Astrocyte (in vitro differentiated cells and primary cell): Measurements from ENCODE around the gene HSPA12B. TPM values are rescaled to one million over a fixed set of nuclear protein-coding genes. Genes with fewer than 3 reads are reported as not detected.

ENCODE experiments used
- DNase-seq: peaks from one replicate; pipeline ENCODE4 v3.0.0-alpha.2; 2010; ENCODE audit warnings: low read depth
- FAIRE-seq: peaks from 2 replicates; lab custom pipeline; 2011; peaks lifted over from hg19 to GRCh38; lab: Jason Lieb, UNC
- H2AFZ ChIP-seq: 2 replicates; pipeline ENCODE4 v1.6.0; 2012; ENCODE audit warnings: low read depth, low read length, inconsistent platforms
- H3K27ac ChIP-seq: 2 replicates; pipeline ENCODE4 v1.5.1; 2011; ENCODE audit warnings: low read depth, low read length, inconsistent platforms
- H3K27me3 ChIP-seq: 2 replicates; pipeline ENCODE4 v1.6.0; 2011; ENCODE audit warnings: low read length, inconsistent platforms; ENCODE audit not compliant: insufficient read depth
- H3K36me3 ChIP-seq: 2 replicates; pipeline ENCODE4 v1.5.1; 2011; ENCODE audit warnings: low read length, inconsistent platforms; ENCODE audit not compliant: insufficient read depth
- H3K4me1 ChIP-seq: 2 replicates; pipeline ENCODE4 v1.5.1; 2011; ENCODE audit warnings: low read length, inconsistent platforms; ENCODE audit not compliant: insufficient read depth
- H3K4me2 ChIP-seq: 2 replicates; pipeline ENCODE4 v1.6.0; 2012; ENCODE audit warnings: low read length, inconsistent platforms
- H3K4me3 ChIP-seq: 2 replicates; pipeline ENCODE4 v1.5.1; 2011; ENCODE audit warnings: low read depth, mild to moderate bottlenecking, low read length, inconsistent platforms; ENCODE audit not compliant: insufficient read depth
- H3K79me2 ChIP-seq: 2 replicates; pipeline ENCODE4 v1.6.0; 2012; ENCODE audit warnings: mild to moderate bottlenecking, low read length, inconsistent platforms; ENCODE audit not compliant: insufficient read depth
- H3K9ac ChIP-seq: 2 replicates; pipeline ENCODE4 v1.6.0; 2012; ENCODE audit warnings: mild to moderate bottlenecking, low read length, inconsistent platforms
- H3K9me3 ChIP-seq: 2 replicates; pipeline ENCODE4 v1.5.1; 2012; ENCODE audit warnings: low read depth, mild to moderate bottlenecking, low read length, inconsistent platforms; ENCODE audit not compliant: insufficient read depth
- H4K20me1 ChIP-seq: 2 replicates; pipeline ENCODE4 v1.6.0; 2012; ENCODE audit warnings: low read length, inconsistent platforms; ENCODE audit not compliant: insufficient read depth
- H3K27ac Mint-ChIP-seq: one replicate; pipeline ENCODE4 v1.8.0; 2021; ENCODE audit warnings: mild to moderate bottlenecking, mixed read lengths; ENCODE audit not compliant: unreplicated experiment
- H3K27me3 Mint-ChIP-seq: one replicate; pipeline ENCODE4 v1.8.0; 2021; ENCODE audit warnings: low read depth, mixed read lengths; ENCODE audit not compliant: unreplicated experiment
- H3K36me3 Mint-ChIP-seq: one replicate; pipeline ENCODE4 v1.8.0; 2021; ENCODE audit warnings: low read depth, mixed read lengths; ENCODE audit not compliant: unreplicated experiment
- H3K4me1 Mint-ChIP-seq: one replicate; pipeline ENCODE4 v1.8.0; 2021; ENCODE audit warnings: low read depth, mixed read lengths; ENCODE audit not compliant: unreplicated experiment
- H3K4me3 Mint-ChIP-seq: one replicate; pipeline ENCODE4 v1.8.0; 2021; ENCODE audit warnings: mild to moderate bottlenecking, moderate library complexity, mixed read lengths; ENCODE audit not compliant: unreplicated experiment
- H3K9me3 Mint-ChIP-seq: one replicate; pipeline ENCODE4 v1.8.0; 2021; ENCODE audit warnings: mild to moderate bottlenecking, mixed read lengths; ENCODE audit not compliant: unreplicated experiment
- EZH2 ChIP-seq: IDR thresholded peaks from 2 replicates; pipeline ENCODE4 v1.6.1; 2012; ENCODE audit warnings: mild to moderate bottlenecking, low read length, inconsistent platforms; ENCODE audit not compliant: insufficient read depth
- total RNA-seq: library from RNA; stranded (reverse); gene quantifications from 2 replicates; pipeline ENCODE4 v1.2.1, GENCODE V29; 2021
- TF ChIP-seq, protein P1 (sequence below): IDR thresholded peaks from 2 replicates; pipeline ENCODE4 v1.5.1; 2011; ENCODE audit warnings: low read depth, mild to moderate bottlenecking, inconsistent platforms, low read length, moderate library complexity; ENCODE audit not compliant: insufficient read depth

Gene HSPA12B
- total RNA-seq, 1 donor from 2014 or later, result not detected

DNA sequence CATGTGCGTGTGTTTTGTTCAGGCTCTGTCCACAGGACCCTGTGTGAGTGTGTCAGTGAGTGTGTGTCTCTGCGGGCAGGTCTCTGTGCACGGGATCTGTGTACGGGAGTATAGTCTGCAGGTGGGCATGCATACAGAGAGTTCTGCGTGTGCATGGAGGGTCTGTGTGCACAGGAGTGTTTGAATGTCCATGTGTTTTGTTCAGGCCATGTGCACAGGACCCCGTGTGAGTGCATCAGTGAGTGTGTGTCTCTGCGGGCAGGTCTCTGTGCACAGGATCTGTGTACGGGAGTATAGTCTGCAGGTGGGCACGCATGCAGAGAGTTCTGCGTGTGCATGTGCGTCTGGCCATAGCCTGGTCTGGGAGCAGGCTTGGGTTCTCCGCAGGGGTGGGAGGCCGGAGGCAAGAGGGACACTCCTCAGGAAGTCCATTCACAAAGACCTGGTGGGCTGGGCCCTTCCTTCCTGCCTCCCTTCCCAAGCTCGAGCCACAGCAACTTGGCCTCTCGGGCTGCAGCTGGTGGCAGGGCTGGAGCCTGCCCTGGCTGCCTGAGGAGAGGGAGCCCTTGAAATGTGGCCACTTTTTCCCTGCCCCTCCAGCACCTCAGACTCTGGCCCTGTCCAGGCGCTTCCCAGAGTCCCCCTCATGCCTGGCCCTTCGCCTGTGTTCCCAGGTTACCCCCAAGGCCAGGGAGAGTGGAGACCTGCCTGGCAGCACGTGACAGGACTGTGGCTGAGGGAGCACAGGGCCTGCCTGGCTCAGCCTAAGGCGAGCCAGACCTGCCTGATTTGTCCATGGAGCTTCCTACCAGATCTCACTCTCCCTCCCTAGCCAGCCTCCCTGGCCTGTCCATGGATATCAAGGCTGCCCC, 6.8 kb downstream of the HSPA12B start:
- H3K27me3 ChIP-seq, result peaks cover 2% of the 10 kb centered on the region
- H3K9ac ChIP-seq, result no peak overlapping the region
- TF ChIP-seq, protein P1, sequence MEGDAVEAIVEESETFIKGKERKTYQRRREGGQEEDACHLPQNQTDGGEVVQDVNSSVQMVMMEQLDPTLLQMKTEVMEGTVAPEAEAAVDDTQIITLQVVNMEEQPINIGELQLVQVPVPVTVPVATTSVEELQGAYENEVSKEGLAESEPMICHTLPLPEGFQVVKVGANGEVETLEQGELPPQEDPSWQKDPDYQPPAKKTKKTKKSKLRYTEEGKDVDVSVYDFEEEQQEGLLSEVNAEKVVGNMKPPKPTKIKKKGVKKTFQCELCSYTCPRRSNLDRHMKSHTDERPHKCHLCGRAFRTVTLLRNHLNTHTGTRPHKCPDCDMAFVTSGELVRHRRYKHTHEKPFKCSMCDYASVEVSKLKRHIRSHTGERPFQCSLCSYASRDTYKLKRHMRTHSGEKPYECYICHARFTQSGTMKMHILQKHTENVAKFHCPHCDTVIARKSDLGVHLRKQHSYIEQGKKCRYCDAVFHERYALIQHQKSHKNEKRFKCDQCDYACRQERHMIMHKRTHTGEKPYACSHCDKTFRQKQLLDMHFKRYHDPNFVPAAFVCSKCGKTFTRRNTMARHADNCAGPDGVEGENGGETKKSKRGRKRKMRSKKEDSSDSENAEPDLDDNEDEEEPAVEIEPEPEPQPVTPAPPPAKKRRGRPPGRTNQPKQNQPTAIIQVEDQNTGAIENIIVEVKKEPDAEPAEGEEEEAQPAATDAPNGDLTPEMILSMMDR, result no peak
- TF ChIP-seq EZH2, result no peak
- no peaks in the 10 kb centered on the region for H3K4me1 Mint-ChIP-seq
- no peak overlapping the region for H2AFZ ChIP-seq
- H3K27ac ChIP-seq, result no peak overlapping the region
- FAIRE-seq (no peak), DNase-seq (no peak)
- no peaks in the 10 kb centered on the region for H3K36me3 ChIP-seq
- H3K4me3 ChIP-seq, result no peak overlapping the region
- no peaks in the 10 kb centered on the region for H3K9me3 ChIP-seq
- H3K4me2 ChIP-seq, result no peak overlapping the region
- no peaks in the 10 kb centered on the region for H3K36me3 Mint-ChIP-seq
- H3K4me3 Mint-ChIP-seq, result no peak overlapping the region
- H3K4me1 ChIP-seq, result no peaks in the 10 kb centered on the region
- H3K27me3 Mint-ChIP-seq, result peaks cover 33% of the 10 kb centered on the region
- H4K20me1 ChIP-seq, result no peaks in the 10 kb centered on the region
- H3K9me3 Mint-ChIP-seq, result no peaks in the 10 kb centered on the region
- H3K27ac Mint-ChIP-seq, result no peak overlapping the region
- H3K79me2 ChIP-seq, result no peaks in the 10 kb centered on the region

DNA sequence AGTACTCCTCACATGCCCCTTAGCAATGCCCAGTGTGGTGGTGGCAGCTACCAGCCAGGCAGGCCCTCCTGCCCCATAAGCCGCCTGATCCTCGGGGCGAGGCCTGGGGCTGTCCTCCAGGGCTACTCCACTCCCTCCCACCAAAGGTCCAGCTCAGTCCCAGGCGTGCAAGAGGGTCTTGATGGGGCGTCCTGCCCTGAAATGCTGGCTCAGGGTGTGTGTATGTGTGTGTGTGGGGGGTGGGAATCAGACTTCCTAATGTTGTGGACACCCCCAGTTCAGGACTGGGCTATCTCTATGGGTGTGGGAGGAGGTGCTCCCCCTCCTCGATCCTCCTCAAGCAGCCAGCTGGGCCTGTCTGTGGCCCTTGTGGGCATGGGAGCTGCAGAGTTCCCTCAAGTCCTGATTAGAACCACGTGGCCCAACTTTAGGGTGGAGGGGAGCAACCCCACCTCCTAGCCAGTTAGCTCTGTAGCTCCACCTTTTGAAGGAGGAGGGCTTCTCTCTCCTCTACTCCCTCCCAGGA, 7.5 kb downstream of the HSPA12B start:
- Mint-ChIP-seq H3K36me3 (no peaks in the 10 kb centered on the region), H3K4me3 (no peak overlapping the region), H3K4me1 (no peaks in the 10 kb centered on the region), H3K27me3 (peaks cover 35% of the 10 kb centered on the region), H3K27ac (no peak overlapping the region), H3K9me3 (no peaks in the 10 kb centered on the region)
- Histone ChIP-seq H2AFZ (no peak overlapping the region), H3K27ac (no peak overlapping the region), H4K20me1 (no peaks in the 10 kb centered on the region), H3K36me3 (no peaks in the 10 kb centered on the region), H3K79me2 (no peaks in the 10 kb centered on the region), H3K4me2 (no peak overlapping the region), H3K9ac (no peak overlapping the region), H3K4me3 (no peak overlapping the region), H3K27me3 (peaks cover 8% of the 10 kb centered on the region), H3K4me1 (no peaks in the 10 kb centered on the region), H3K9me3 (no peaks in the 10 kb centered on the region)
- no peak for TF ChIP-seq EZH2
- TF ChIP-seq, protein P1, result no peak
- no peak for DNase-seq
- FAIRE-seq, result no peak
